ENCODE data around the gene RTCB. TPM values are rescaled to one million over a fixed set of nuclear protein-coding genes. Genes with fewer than 3 reads are reported as not detected.
"Not testable (repeated sequence)": the region's sequence is repeated elsewhere in the genome, so short reads cannot be mapped to it uniquely, and the experiment has no call there.

The RTCB gene
- total RNA-seq, 1 experiment from 2014 or later = 39.8 TPM

DNA sequence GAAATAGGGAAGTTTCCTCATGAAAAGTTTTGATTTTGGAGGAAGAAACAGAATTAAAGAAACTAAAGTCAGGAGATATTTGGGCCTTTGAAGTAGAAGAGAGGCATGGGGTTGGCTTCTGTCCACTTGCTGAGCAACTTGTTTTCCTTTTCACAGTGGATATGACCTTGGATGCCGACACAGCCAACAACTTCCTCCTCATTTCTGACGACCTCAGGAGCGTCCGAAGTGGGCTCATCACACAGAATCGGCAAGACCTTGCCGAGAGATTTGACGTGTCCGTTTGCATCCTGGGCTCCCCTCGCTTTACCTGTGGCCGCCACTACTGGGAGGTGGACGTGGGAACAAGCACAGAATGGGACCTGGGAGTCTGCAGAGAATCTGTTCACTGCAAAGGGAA lies 52.0 kb downstream of the RTCB start:
- not testable (repeated sequence) for H3K36me3 ChIP-seq (ENCODE audit: insufficient read depth, low read length); H3K9me3 ChIP-seq (ENCODE audit: low read length); H3K27ac ChIP-seq (ENCODE audit: low read length); H4K20me1 ChIP-seq (ENCODE audit: insufficient read depth, low read depth, low read length); H3K4me3 ChIP-seq (ENCODE audit: low read length); H3K4me1 ChIP-seq (ENCODE audit: low read length); H3K79me2 ChIP-seq (ENCODE audit: low read length); H3K9me2 ChIP-seq (replicated peaks; ENCODE audit: insufficient read depth, low read length); H2AFZ ChIP-seq (ENCODE audit: low read length); H3K9ac ChIP-seq (ENCODE audit: low read length); H3K27me3 ChIP-seq (ENCODE audit: low read length); H3K4me2 ChIP-seq (ENCODE audit: low read depth, low read length, poor library complexity, severe bottlenecking); DNase-seq

DNA sequence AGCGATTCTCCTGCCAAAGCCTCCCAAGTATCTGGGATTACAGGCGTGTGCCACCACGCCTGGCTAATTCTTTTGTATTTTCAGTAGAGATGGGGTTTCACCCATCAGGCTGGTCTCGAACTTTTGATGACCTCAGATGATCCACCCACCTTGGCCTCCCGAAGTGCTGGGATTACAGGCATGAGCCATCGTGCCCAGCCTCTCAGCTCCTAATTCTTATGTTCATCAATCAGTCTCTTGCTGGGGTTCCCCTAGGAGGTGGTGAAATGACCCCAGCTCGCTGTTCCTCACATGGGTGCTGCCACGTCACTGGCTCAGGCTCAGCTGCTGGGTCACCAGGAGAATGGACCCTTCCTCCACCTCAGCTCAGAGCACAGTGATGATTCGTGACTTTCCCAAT lies 54.5 kb downstream of the RTCB start, which contains the start of gene RFPL3:
Gene RFPL3, plus strand, starts transcription at position 301 of the 400 bp plus-strand sequence. CDS start 205 bp downstream, outside the sequence.
- not testable (repeated sequence) for H3K79me2 ChIP-seq (ENCODE audit: low read length); H3K4me1 ChIP-seq (ENCODE audit: low read length); H3K9me3 ChIP-seq (ENCODE audit: low read length)

GRCh38 chr22:32355760-32356159 lies 56.3 kb downstream of the RTCB start:
- Histone ChIP-seq H2AFZ (ENCODE audit: low read length) (no peak overlapping the region), H3K4me3 (ENCODE audit: low read length) (no peak overlapping the region), H3K36me3 (ENCODE audit: insufficient read depth, low read length) (no peaks in the 10 kb centered on the region), H3K9me3 (ENCODE audit: low read length) (no peaks in the 10 kb centered on the region), H3K27ac (ENCODE audit: low read length) (no peak overlapping the region), H3K9me2 (replicated peaks; ENCODE audit: insufficient read depth, low read length) (no peaks in the 10 kb centered on the region), H3K27me3 (ENCODE audit: low read length) (no peaks in the 10 kb centered on the region), H3K4me1 (ENCODE audit: low read length) (no peaks in the 10 kb centered on the region), H3K9ac (ENCODE audit: low read length) (no peak overlapping the region), H4K20me1 (ENCODE audit: insufficient read depth, low read depth, low read length) (no peaks in the 10 kb centered on the region), H3K79me2 (ENCODE audit: low read length) (no peaks in the 10 kb centered on the region), H3K4me2 (ENCODE audit: low read depth, low read length, poor library complexity, severe bottlenecking) (no peak overlapping the region)
- DNase-seq = no peak

More for the DNA sequence above, 54.5 kb downstream of the RTCB start, which contains the start of gene RFPL3:
- not testable (repeated sequence) for H3K27ac ChIP-seq (ENCODE audit: low read length); H3K9me2 ChIP-seq (replicated peaks; ENCODE audit: insufficient read depth, low read length); H3K4me3 ChIP-seq (ENCODE audit: low read length); H3K27me3 ChIP-seq (ENCODE audit: low read length); H3K4me2 ChIP-seq (ENCODE audit: low read depth, low read length, poor library complexity, severe bottlenecking); H4K20me1 ChIP-seq (ENCODE audit: insufficient read depth, low read depth, low read length); DNase-seq; H3K36me3 ChIP-seq (ENCODE audit: insufficient read depth, low read length); H2AFZ ChIP-seq (ENCODE audit: low read length); H3K9ac ChIP-seq (ENCODE audit: low read length)

DNA sequence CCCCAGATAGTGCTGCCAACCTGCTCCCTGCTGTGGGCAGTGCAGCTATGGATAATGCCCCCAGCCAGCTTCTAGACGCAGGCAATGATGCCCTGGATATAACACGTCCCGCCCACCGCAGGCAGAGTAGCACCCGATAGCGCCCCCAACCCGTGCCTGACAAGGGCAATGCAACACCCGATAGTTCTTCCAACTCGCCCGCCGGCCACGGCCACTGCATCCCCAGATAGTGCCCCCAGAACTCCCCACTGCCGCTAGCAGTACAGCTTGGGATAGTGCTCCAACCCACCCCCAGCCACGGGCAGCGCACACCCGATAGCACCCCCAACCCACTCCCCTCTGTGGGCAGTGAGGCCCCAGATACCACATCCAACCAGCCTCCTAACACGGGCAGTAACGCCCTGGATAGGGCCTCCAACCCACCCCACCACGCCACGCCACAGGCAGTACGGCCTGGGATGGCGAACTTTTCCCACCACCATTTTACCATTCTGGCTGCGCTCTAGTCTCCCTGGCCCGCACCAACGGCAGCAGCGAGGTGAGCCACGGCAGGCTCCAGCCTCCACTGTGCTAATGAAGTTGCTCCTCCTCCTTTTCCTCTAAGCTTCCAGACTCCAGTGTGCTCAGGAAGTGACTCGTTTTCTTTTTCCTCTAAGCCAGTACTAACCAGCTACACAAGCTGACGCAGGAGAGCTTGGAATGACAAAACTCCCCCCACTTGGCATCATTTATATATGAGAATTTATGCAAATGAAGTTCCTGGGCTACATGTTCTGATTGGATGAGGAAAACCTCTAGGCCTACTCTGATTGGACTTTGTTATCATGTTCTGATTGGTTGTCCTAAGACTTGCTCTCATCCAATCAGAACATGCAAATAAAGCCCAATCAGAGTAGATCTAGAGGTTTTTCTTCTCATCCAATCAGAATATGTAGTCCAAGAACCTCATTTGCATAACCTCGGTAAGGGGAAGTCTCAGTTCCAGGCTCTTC lies 57.4 kb downstream of the RTCB start:
- H3K4me1 ChIP-seq (ENCODE audit: low read length) = no peaks in the 10 kb centered on the region
- H4K20me1 ChIP-seq (ENCODE audit: insufficient read depth, low read depth, low read length) = no peaks in the 10 kb centered on the region
- DNase-seq = peak; percentile 50
- no peak overlapping the region for H3K4me2 ChIP-seq (ENCODE audit: low read depth, low read length, poor library complexity, severe bottlenecking)
- no peak overlapping the region for H3K27ac ChIP-seq (ENCODE audit: low read length)
- no peaks in the 10 kb centered on the region for H3K9me2 ChIP-seq (replicated peaks; ENCODE audit: insufficient read depth, low read length)
- H3K36me3 ChIP-seq (ENCODE audit: insufficient read depth, low read length) = no peaks in the 10 kb centered on the region
- no peaks in the 10 kb centered on the region for H3K9me3 ChIP-seq (ENCODE audit: low read length)
- H3K9ac ChIP-seq (ENCODE audit: low read length) = no peak overlapping the region
- H3K27me3 ChIP-seq (ENCODE audit: low read length) = no peaks in the 10 kb centered on the region
- H3K4me3 ChIP-seq (ENCODE audit: low read length) = no peak overlapping the region
- no peaks in the 10 kb centered on the region for H3K79me2 ChIP-seq (ENCODE audit: low read length)
- H2AFZ ChIP-seq (ENCODE audit: low read length) = no peak overlapping the region

DNA sequence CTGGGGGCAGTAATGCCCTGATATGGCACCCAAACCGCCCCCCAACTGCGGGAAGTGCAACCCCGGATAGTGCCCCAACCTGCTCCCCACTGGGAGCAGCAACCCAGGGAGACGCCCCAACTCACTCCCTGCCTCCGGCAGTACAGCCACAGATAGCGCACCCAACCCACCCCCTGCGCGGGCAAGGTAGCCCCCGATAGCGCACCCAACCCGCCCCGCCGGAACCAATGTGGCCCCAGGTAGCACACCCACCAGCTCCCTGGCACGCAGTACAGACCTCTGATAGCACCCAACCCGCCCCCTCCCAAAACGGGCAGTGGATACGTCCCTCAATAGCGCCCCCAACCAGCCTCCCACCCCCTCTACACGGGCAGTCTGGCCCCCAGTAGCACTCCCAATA lies 58.2 kb downstream of the RTCB start:
- H3K9me3 ChIP-seq (ENCODE audit: low read length) = no peaks in the 10 kb centered on the region
- H3K4me2 ChIP-seq (ENCODE audit: low read depth, low read length, poor library complexity, severe bottlenecking) = no peak overlapping the region
- no peaks in the 10 kb centered on the region for H3K9me2 ChIP-seq (replicated peaks; ENCODE audit: insufficient read depth, low read length)
- H3K4me1 ChIP-seq (ENCODE audit: low read length) = no peaks in the 10 kb centered on the region
- H3K36me3 ChIP-seq (ENCODE audit: insufficient read depth, low read length) = no peaks in the 10 kb centered on the region
- no peaks in the 10 kb centered on the region for H3K27me3 ChIP-seq (ENCODE audit: low read length)
- no peak for DNase-seq
- H3K79me2 ChIP-seq (ENCODE audit: low read length) = no peaks in the 10 kb centered on the region
- no peak overlapping the region for H3K9ac ChIP-seq (ENCODE audit: low read length)
- no peak overlapping the region for H3K27ac ChIP-seq (ENCODE audit: low read length)
- H4K20me1 ChIP-seq (ENCODE audit: insufficient read depth, low read depth, low read length) = no peaks in the 10 kb centered on the region
- no peak overlapping the region for H3K4me3 ChIP-seq (ENCODE audit: low read length)
- H2AFZ ChIP-seq (ENCODE audit: low read length) = no peak overlapping the region

GRCh38 chr22:32353292-32353691 lies 58.8 kb downstream of the RTCB start:
- no peak for DNase-seq
- no peaks in the 10 kb centered on the region for H3K4me1 ChIP-seq (ENCODE audit: low read length)
- H3K9me2 ChIP-seq (replicated peaks; ENCODE audit: insufficient read depth, low read length) = no peaks in the 10 kb centered on the region
- H3K79me2 ChIP-seq (ENCODE audit: low read length) = no peaks in the 10 kb centered on the region
- no peaks in the 10 kb centered on the region for H3K36me3 ChIP-seq (ENCODE audit: insufficient read depth, low read length)
- H3K27me3 ChIP-seq (ENCODE audit: low read length) = no peaks in the 10 kb centered on the region
- no peaks in the 10 kb centered on the region for H3K9me3 ChIP-seq (ENCODE audit: low read length)
- no peak overlapping the region for H3K9ac ChIP-seq (ENCODE audit: low read length)
- H3K27ac ChIP-seq (ENCODE audit: low read length) = no peak overlapping the region
- H4K20me1 ChIP-seq (ENCODE audit: insufficient read depth, low read depth, low read length) = no peaks in the 10 kb centered on the region
- no peak overlapping the region for H2AFZ ChIP-seq (ENCODE audit: low read length)
- H3K4me2 ChIP-seq (ENCODE audit: low read depth, low read length, poor library complexity, severe bottlenecking) = no peak overlapping the region
- H3K4me3 ChIP-seq (ENCODE audit: low read length) = no peak overlapping the region

DNA sequence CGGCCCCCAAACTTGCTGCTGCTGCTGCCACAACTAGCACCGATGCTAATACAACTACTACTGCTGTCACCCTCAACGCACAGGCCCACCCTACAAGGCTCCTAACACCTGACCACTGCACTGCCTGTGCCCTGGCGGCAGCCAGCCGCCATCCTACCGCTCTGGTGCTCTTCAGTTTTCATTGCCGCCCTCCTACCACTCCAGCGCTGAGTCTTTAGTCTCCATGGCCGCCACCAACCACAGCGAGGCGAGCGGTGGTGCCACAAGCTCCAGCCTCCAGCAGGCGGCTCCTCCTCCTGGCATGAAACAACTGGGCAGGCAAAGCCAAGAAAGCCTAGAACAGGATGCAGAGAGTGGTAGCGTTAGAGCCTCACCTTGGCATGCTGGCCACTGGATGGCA lies 59.4 kb downstream of the RTCB start:
- DNase-seq = no peak
- H2AFZ ChIP-seq (ENCODE audit: low read length) = no peak overlapping the region
- no peak overlapping the region for H3K4me3 ChIP-seq (ENCODE audit: low read length)
- no peaks in the 10 kb centered on the region for H3K79me2 ChIP-seq (ENCODE audit: low read length)
- H4K20me1 ChIP-seq (ENCODE audit: insufficient read depth, low read depth, low read length) = no peaks in the 10 kb centered on the region
- no peak overlapping the region for H3K4me2 ChIP-seq (ENCODE audit: low read depth, low read length, poor library complexity, severe bottlenecking)
- no peaks in the 10 kb centered on the region for H3K27me3 ChIP-seq (ENCODE audit: low read length)
- no peaks in the 10 kb centered on the region for H3K4me1 ChIP-seq (ENCODE audit: low read length)
- H3K36me3 ChIP-seq (ENCODE audit: insufficient read depth, low read length) = no peaks in the 10 kb centered on the region
- H3K9me2 ChIP-seq (replicated peaks; ENCODE audit: insufficient read depth, low read length) = no peaks in the 10 kb centered on the region
- no peak overlapping the region for H3K9ac ChIP-seq (ENCODE audit: low read length)
- no peaks in the 10 kb centered on the region for H3K9me3 ChIP-seq (ENCODE audit: low read length)
- no peak overlapping the region for H3K27ac ChIP-seq (ENCODE audit: low read length)

DNA sequence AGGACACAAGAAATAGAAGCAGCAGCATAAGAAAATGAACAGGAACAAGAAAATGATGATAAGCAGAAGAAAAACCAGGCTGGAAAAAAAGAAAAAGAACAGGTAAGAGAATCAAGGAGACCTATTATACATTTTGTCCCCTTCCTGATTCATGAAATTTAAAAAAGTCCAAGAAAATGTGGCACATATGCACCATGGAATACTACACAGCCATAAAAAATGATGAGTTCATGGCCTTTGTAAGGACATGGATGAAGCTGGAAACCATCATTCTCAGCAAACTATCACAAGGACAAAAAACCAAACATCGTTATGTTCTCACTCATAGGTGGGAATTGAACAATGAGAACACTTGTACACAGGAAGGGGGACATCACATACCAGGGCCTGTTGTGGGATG lies 60.2 kb downstream of the RTCB start:
- not testable (repeated sequence) for H4K20me1 ChIP-seq (ENCODE audit: insufficient read depth, low read depth, low read length); H3K36me3 ChIP-seq (ENCODE audit: insufficient read depth, low read length); H3K4me3 ChIP-seq (ENCODE audit: low read length); DNase-seq; H3K4me2 ChIP-seq (ENCODE audit: low read depth, low read length, poor library complexity, severe bottlenecking); H3K9ac ChIP-seq (ENCODE audit: low read length); H3K4me1 ChIP-seq (ENCODE audit: low read length); H3K27ac ChIP-seq (ENCODE audit: low read length); H3K9me3 ChIP-seq (ENCODE audit: low read length); H3K9me2 ChIP-seq (replicated peaks; ENCODE audit: insufficient read depth, low read length); H2AFZ ChIP-seq (ENCODE audit: low read length); H3K27me3 ChIP-seq (ENCODE audit: low read length); H3K79me2 ChIP-seq (ENCODE audit: low read length)
